Endothelial cell of umbilical vein (primary cell): ENCODE measurements around the gene N4BP2. TPM values are rescaled to one million over a fixed set of nuclear protein-coding genes. Genes with fewer than 3 reads are reported as not detected.
"Not testable (repeated sequence)": the region's sequence is repeated elsewhere in the genome, so short reads cannot be mapped to it uniquely, and the experiment has no call there.

Source experiments
- BruUV-seq: library from RNA; stranded (reverse); fragments of 400-500 nt; replicated peaks from 2 replicates; lab custom pipeline; 2021; lab: Mats Ljungman, UMichigan
- CTCF ChIA-PET: fragments of 300-600, 350-600 bp; sonication (Branson Sonifier 250); formaldehyde crosslinking; loops from one replicate; lab custom pipeline; 2021; ENCODE audit warnings: antibody characterized with exemption, inconsistent platforms; lab: Charles Lee
- POLR2A ChIA-PET: fragments of 300-600, 350-600 bp; sonication (Branson Sonifier 250); formaldehyde crosslinking; loops from one replicate; lab custom pipeline; 2021; ENCODE audit warnings: antibody characterized with exemption, inconsistent platforms; lab: Charles Lee
- DNase-seq: peaks from one replicate; pipeline ENCODE4 v3.0.0-alpha.2; 2011; ENCODE audit warnings: low read depth, low spot score
- FAIRE-seq: peaks from 2 replicates; lab custom pipeline; 2011; peaks lifted over from hg19 to GRCh38; lab: Jason Lieb, UNC
- H2AFZ ChIP-seq: 2 replicates; pipeline ENCODE4 v1.6.0; 2012; ENCODE audit warnings: low read depth, low read length, control low read depth, inconsistent platforms
- H3K27ac ChIP-seq: 2 replicates; pipeline ENCODE4 v1.5.1; 2011; ENCODE audit warnings: low read depth, mild to moderate bottlenecking, control low read depth, low read length, moderate library complexity; ENCODE audit not compliant: insufficient read depth
- H3K27me3 ChIP-seq, 2 experiments: 2 replicates each; pipeline versions ENCODE4 v1.6.0 to v1.6.1; 2011; ENCODE audit warnings: low read length in 2 of 2, mixed read lengths in 1 of 2; ENCODE audit not compliant: control insufficient read depth in 2 of 2, insufficient read depth in 2 of 2
- H3K36me3 ChIP-seq, 2 experiments: 2 replicates in 1 of 2; 3 replicates in 1 of 2; pipeline ENCODE4 v1.5.1; 2011; ENCODE audit warnings: low read length in 2 of 2, mild to moderate bottlenecking in 1 of 2, moderate library complexity in 1 of 2; ENCODE audit not compliant: control insufficient read depth in 2 of 2, insufficient read depth in 2 of 2; ENCODE audit errors: extremely low read depth in 1 of 2
- H3K4me1 ChIP-seq: 3 replicates; pipeline ENCODE4 v1.5.1; 2011; ENCODE audit warnings: mild to moderate bottlenecking, low read length; ENCODE audit not compliant: control insufficient read depth, insufficient read depth; ENCODE audit errors: extremely low read depth
- H3K4me2 ChIP-seq: 2 replicates; pipeline ENCODE4 v1.6.1; 2011; ENCODE audit warnings: low read length, control low read depth, mixed read lengths; ENCODE audit not compliant: insufficient read depth
- H3K4me3 ChIP-seq, 3 experiments: fragments of 200-600 bp in 1 of 3; sonication (generic), shearing (Covaris generic) in 1 of 3; replicated peaks in 1 of 3; 2 replicates each; pipeline ENCODE4 v1.5.1; 2011 to 2016; ENCODE audit warnings: control low read depth in 3 of 3, low read length in 3 of 3, mild to moderate bottlenecking in 2 of 3, inconsistent platforms in 1 of 3, low read depth in 1 of 3, moderate library complexity in 1 of 3; ENCODE audit not compliant: insufficient read depth in 1 of 3
- H3K79me2 ChIP-seq: 2 replicates; pipeline ENCODE4 v1.6.0; 2012; ENCODE audit warnings: low read length, inconsistent platforms; ENCODE audit not compliant: control insufficient read depth, insufficient read depth
- H3K9ac ChIP-seq: replicated peaks from 2 replicates; pipeline ENCODE3; 2011; ENCODE audit warnings: low read length, control low read depth; ENCODE audit not compliant: insufficient read depth; ENCODE audit errors: extremely low read depth
- H3K9me1 ChIP-seq: replicated peaks from 3 replicates; pipeline ENCODE4 v1.6.0; 2011; ENCODE audit warnings: mild to moderate bottlenecking, low read length; ENCODE audit not compliant: control insufficient read depth, insufficient read depth; ENCODE audit errors: extremely low read depth
- H3K9me3 ChIP-seq: replicated peaks from 2 replicates; pipeline ENCODE4 v1.5.1; 2012; ENCODE audit warnings: low read length, inconsistent platforms; ENCODE audit not compliant: control insufficient read depth, insufficient read depth
- H4K20me1 ChIP-seq: replicated peaks from 2 replicates; pipeline ENCODE3; 2011; ENCODE audit warnings: mild to moderate bottlenecking, low read length; ENCODE audit not compliant: control insufficient read depth, insufficient read depth; ENCODE audit errors: extremely low read depth
- EZH2 ChIP-seq: IDR thresholded peaks from 2 replicates; pipeline ENCODE4 v1.6.1; 2012; ENCODE audit warnings: borderline replicate concordance, low read depth, mild to moderate bottlenecking, moderate library complexity, low read length, inconsistent platforms; ENCODE audit not compliant: severe bottlenecking
- FOS ChIP-seq: IDR thresholded peaks from 2 replicates; pipeline ENCODE4 v1.6.1; 2011; ENCODE audit warnings: mild to moderate bottlenecking, low read length, moderate library complexity, borderline replicate concordance; ENCODE audit not compliant: insufficient read depth
- GATA2 ChIP-seq: IDR thresholded peaks from 2 replicates; pipeline ENCODE4 v1.7.0; 2011; ENCODE audit warnings: low read depth, mild to moderate bottlenecking, moderate library complexity, mixed read lengths, low read length; ENCODE audit not compliant: insufficient read length, insufficient read depth
- JUN ChIP-seq: IDR thresholded peaks from 2 replicates; pipeline ENCODE4 v1.6.1; 2011; ENCODE audit warnings: borderline replicate concordance, low read depth; ENCODE audit not compliant: insufficient read length, insufficient read depth
- MYC ChIP-seq: IDR thresholded peaks from one replicate; pipeline ENCODE4 v1.6.1; 2011; ENCODE audit warnings: mild to moderate bottlenecking, low read depth, low read length
- POLR2A ChIP-seq: IDR thresholded peaks from 2 replicates; pipeline ENCODE4 v1.6.1; 2012; ENCODE audit warnings: low read depth, mild to moderate bottlenecking, control low read depth, low read length
- POLR2AphosphoS5 ChIP-seq: IDR thresholded peaks from 2 replicates; pipeline ENCODE4 v1.6.1; 2012; ENCODE audit warnings: low read depth, mild to moderate bottlenecking, control low read depth, low read length, moderate library complexity; ENCODE audit not compliant: insufficient read depth
- dilution Hi-C: fragments of 300-500 bp; cut with MboI; formaldehyde crosslinking; loops from one replicate; pipeline ENCODE4 v1.15.0; 2019; ENCODE audit warnings: low sequenced_read_pairs; ENCODE audit not compliant: extremely low pct_ligation_motif_present
- intact Hi-C: fragments of 100-400 bp; cut with micrococcal nuclease; formaldehyde crosslinking; loops from one replicate; pipeline ENCODE4 v1.10.0; 2022
- polyA plus RNA-seq, 4 experiments: library from polyadenylated mRNA; depleted of rRNA in 3 of 4; stranded (reverse) in 3 of 4; unstranded in 1 of 4; fragments of >200 nt; gene quantifications; 2 replicates each; pipeline versions ENCODE4 v1.2.1 to v1.2.3, GENCODE V29; 2011 to 2012; ENCODE audit warnings: missing spikeins in 1 of 4
- total RNA-seq: library from RNA; stranded (reverse); gene quantifications from 2 replicates; pipeline ENCODE4 v1.2.3, GENCODE V29; 2021
- TF ChIP-seq, protein P1 (sequence below): IDR thresholded peaks from 2 replicates; pipeline ENCODE4 v1.6.1; 2011; ENCODE audit not compliant: insufficient read depth, insufficient read length
- TF ChIP-seq, protein P2 (sequence below), 2 donors: IDR thresholded peaks; 1 replicate in 1 of 2; 2 replicates in 1 of 2; pipeline ENCODE4 v1.5.1; 2011; ENCODE audit warnings: low read length in 2 of 2, mild to moderate bottlenecking in 2 of 2, moderate library complexity in 2 of 2, control low read depth in 1 of 2, inconsistent platforms in 1 of 2, low read depth in 1 of 2; ENCODE audit not compliant: insufficient read depth in 1 of 2; ENCODE audit errors: extremely low read depth in 1 of 2

N4BP2 gene
- total and polyA plus RNA-seq, 2 donors (not counting 3 experiments of a cell fraction or from before 2014, with no cell fraction given), result 0.87 to 6.9 TPM

DNA sequence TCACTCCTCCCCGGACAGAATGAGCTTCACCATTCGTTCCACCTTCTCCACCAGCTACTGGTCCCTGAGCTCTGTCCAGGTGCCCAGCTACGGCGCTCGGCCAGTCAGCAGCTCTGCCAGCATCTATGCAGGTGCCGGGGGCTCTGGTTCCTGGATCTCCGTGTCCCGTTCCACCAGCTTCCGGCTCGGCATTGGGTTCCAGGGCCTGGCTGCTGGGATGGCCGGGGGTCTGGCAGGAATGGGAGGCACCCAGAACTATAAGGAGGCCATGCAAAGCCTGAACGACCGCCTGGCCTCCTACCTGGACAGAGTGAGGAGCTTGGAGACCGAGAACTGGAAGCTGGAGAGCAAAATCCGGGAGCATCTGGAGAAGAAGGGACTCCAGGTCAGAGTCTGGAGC is 36.4 kb upstream of the N4BP2 start:
- Histone ChIP-seq H3K27ac (no peak overlapping the region), H3K27me3 (no peaks in the 10 kb centered on the region), H3K79me2 (no peaks in the 10 kb centered on the region), H3K4me2 (no peak overlapping the region), H3K36me3 (no peaks in the 10 kb centered on the region), H2AFZ (no peak overlapping the region), H3K9me3 (no peaks in the 10 kb centered on the region), H3K9me1 (no peaks in the 10 kb centered on the region), H3K4me3 (no peak overlapping the region), H3K4me1 (no peaks in the 10 kb centered on the region), H4K20me1 (no peaks in the 10 kb centered on the region), H3K9ac (no peak overlapping the region)
- dilution Hi-C loops, result no loop called here
- CTCF ChIA-PET, result interaction anchor here (2.5 kb wide), 1 partner anchor 9 kb away, joined by 5 read pairs; no protein-coding TSS in a partner anchor
- POLR2A ChIA-PET, result no interaction called here
- intact Hi-C loops, result no loop called here
- BruUV-seq, result no TSS peak
- no peak for DNase-seq
- TF ChIP-seq, protein P1, sequence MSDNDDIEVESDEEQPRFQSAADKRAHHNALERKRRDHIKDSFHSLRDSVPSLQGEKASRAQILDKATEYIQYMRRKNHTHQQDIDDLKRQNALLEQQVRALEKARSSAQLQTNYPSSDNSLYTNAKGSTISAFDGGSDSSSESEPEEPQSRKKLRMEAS, result no peak
- TF ChIP-seq POLR2A (no peak), POLR2AphosphoS5 (no peak), FOS (no peak), EZH2 (no peak), JUN (no peak), MYC (no peak), GATA2 (no peak)
- TF ChIP-seq, protein P2, sequence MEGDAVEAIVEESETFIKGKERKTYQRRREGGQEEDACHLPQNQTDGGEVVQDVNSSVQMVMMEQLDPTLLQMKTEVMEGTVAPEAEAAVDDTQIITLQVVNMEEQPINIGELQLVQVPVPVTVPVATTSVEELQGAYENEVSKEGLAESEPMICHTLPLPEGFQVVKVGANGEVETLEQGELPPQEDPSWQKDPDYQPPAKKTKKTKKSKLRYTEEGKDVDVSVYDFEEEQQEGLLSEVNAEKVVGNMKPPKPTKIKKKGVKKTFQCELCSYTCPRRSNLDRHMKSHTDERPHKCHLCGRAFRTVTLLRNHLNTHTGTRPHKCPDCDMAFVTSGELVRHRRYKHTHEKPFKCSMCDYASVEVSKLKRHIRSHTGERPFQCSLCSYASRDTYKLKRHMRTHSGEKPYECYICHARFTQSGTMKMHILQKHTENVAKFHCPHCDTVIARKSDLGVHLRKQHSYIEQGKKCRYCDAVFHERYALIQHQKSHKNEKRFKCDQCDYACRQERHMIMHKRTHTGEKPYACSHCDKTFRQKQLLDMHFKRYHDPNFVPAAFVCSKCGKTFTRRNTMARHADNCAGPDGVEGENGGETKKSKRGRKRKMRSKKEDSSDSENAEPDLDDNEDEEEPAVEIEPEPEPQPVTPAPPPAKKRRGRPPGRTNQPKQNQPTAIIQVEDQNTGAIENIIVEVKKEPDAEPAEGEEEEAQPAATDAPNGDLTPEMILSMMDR (IDR thresholded peaks at IDR 0.05; ENCODE audit: extremely low read depth in 1 of 2, insufficient read depth in 1 of 2, low read depth in 1 of 2, low read length in 2 of 2), result no peak
- FAIRE-seq, result no peak

DNA sequence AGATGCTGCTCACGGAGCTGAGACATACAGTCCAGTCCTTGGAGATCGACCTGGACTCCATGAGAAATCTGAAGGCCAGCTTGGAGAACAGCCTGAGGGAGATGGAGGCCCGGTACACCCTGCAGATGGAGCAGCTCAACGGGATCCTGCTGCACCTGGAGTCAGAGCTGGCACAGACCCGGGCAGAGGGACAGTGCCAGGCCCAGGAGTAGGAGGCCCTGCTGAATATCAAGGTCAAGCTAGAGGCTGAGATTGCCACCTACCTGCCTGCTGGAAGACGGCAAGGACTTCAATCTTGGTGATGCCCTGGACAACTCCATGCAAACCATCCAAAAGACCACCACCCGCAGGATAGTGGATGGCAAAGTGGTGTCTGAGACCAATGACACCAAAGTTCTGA is 35.5 kb upstream of the N4BP2 start:
- intact Hi-C loops, H3K4me2 ChIP-seq, dilution Hi-C loops, H3K4me1 ChIP-seq, H3K79me2 ChIP-seq, H3K9me3 ChIP-seq, H3K27me3 ChIP-seq, POLR2A ChIA-PET, H3K9ac ChIP-seq, DNase-seq, H3K27ac ChIP-seq, H2AFZ ChIP-seq, H3K4me3 ChIP-seq, H3K9me1 ChIP-seq, H3K36me3 ChIP-seq, FAIRE-seq, BruUV-seq, H4K20me1 ChIP-seq: not testable (repeated sequence)
- CTCF ChIA-PET, result interaction anchor here (1.1 to 2.5 kb wide), 3 partner anchors 9 to 635 kb away, joined by 3 to 5 read pairs (median 3); no protein-coding TSS in a partner anchor

DNA sequence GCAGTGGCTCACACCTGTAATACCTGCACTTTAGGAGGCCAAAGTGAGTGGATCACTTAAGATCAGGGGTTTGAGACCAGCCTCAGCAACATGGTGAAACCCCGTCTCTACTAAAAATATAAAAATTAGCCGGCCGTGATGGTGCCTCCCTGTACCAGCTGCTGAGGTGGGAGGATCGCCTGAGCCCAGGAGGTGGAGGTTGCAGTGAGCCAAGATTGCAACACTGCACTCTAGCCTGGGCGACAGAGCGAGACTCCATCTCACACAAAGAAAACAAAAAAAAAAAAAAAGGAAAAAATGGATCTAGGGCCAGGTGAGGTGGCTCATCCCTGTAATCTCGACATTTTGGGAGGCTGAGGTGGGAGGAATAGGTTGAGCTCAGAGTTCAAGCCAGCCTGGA is 32.6 kb upstream of the N4BP2 start:
- dilution Hi-C loops, H3K4me3 ChIP-seq, H3K9me3 ChIP-seq, H3K4me2 ChIP-seq, H3K79me2 ChIP-seq, H2AFZ ChIP-seq, H3K9ac ChIP-seq, H3K27me3 ChIP-seq, POLR2A ChIA-PET, H3K9me1 ChIP-seq, H3K4me1 ChIP-seq, intact Hi-C loops, CTCF ChIA-PET, H4K20me1 ChIP-seq, H3K36me3 ChIP-seq, DNase-seq, H3K27ac ChIP-seq, FAIRE-seq, BruUV-seq: not testable (repeated sequence)
